ENCODE measurements around the gene SRSF4. TPM values are rescaled to one million over a fixed set of nuclear protein-coding genes. Genes with fewer than 3 reads are reported as not detected.

Gene SRSF4
- total and polyA plus RNA-seq, 9 of the 15 experiments (the other 6 are each of a cell fraction or from before 2014, with no cell fraction given), result 15.9 to 132 (median 82.0) TPM

GRCh38 chr1:29221296-29221695, 39.6 kb upstream of the SRSF4 start (continued):
- TF ChIP-seq LEF1 (IDR thresholded peaks at IDR 0.05), result no peak
- no peak for TF ChIP-seq KDM5B (IDR thresholded peaks at IDR 0.05; ENCODE audit: insufficient replicate concordance, low read depth, low read length)
- TF ChIP-seq, protein P1, sequence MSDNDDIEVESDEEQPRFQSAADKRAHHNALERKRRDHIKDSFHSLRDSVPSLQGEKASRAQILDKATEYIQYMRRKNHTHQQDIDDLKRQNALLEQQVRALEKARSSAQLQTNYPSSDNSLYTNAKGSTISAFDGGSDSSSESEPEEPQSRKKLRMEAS (CRISPR knock-in tag; IDR thresholded peaks at IDR 0.05), result no peak
- no peak for TF ChIP-seq ETS2 (tag; IDR thresholded peaks at IDR 0.05; ENCODE audit: borderline replicate concordance, poor library complexity, severe bottlenecking)
- no peak for TF ChIP-seq KHSRP (IDR thresholded peaks at IDR 0.05)
- TF ChIP-seq NCOA6 (IDR thresholded peaks at IDR 0.05), result no peak
- TF ChIP-seq ZNF764 (CRISPR knock-in tag; IDR thresholded peaks at IDR 0.05; ENCODE audit: low read depth), result no peak
- no peak for TF ChIP-seq ZBTB34 (CRISPR knock-in tag; IDR thresholded peaks at IDR 0.05)

- POLR2A ChIA-PET, result interaction anchor here (0.5 to 4.7 kb wide), 8 partner anchors 8 to 421 kb away, joined by 3 to 18 read pairs (median 4); partner anchors contain the start of gene MECR
- no peak for TF ChIP-seq MEF2D (tag; conservative IDR thresholded peaks at IDR 0.05; ENCODE audit: low read depth)
Observed at GRCh38 chr1:29218223-29218622, 36.5 kb upstream of the SRSF4 start.

More at GRCh38 chr1:29218223-29218622, 36.5 kb upstream of the SRSF4 start:
- in situ Hi-C loops (cut with MboI) (no loop called here), intact Hi-C loops (cut with micrococcal nuclease) (no loop called here)
- no peak overlapping the region for H2AFZ ChIP-seq (ENCODE audit: low read depth, low read length)
- CTCF ChIA-PET (ENCODE audit: low intra/inter-chr PET ratio), result no interaction called here
- H3K27ac ChIP-seq (ENCODE audit: extremely low read depth, low read depth, low read length), result no peak overlapping the region
- ATAC-seq (no peak), FAIRE-seq (no peak), DNase-seq (ENCODE audit: extremely low read depth in 1 of 4, low spot score in 3 of 4) (no peak)
- H3K4me3 ChIP-seq, result no peak overlapping the region
- H3K27me3 ChIP-seq (ENCODE audit: control insufficient read depth in 2 of 2, insufficient read depth in 2 of 2, low read length in 2 of 2), result no peaks in the 10 kb centered on the region
- 0 out of 2 replicates have a peak, but pooled peaks cover 3% of the 10 kb centered on the region for H4K20me1 ChIP-seq (replicated peaks; ENCODE audit: control insufficient read depth, insufficient read depth, low read length)
- no peaks in the 10 kb centered on the region for H3K9me1 ChIP-seq (ENCODE audit: control insufficient read depth, insufficient read depth, low read length)
- no peak overlapping the region for H3K9ac ChIP-seq (ENCODE audit: insufficient read depth in 1 of 2, low read depth in 2 of 2, low read length in 2 of 2)
- no peak overlapping the region for H3K4me2 ChIP-seq (ENCODE audit: insufficient read depth, low read length)
- peaks cover 3% of the 10 kb centered on the region; the same call in 1 of the 3 replicates for H3K79me2 ChIP-seq (ENCODE audit: control insufficient read depth, insufficient read depth, low read length)
- no peaks in the 10 kb centered on the region for H3K4me1 ChIP-seq (replicated peaks in 1 of 2; ENCODE audit: control insufficient read depth in 2 of 2, insufficient read depth in 2 of 2, low read length in 2 of 2)
- no peaks in the 10 kb centered on the region for H3K9me3 ChIP-seq (replicated peaks; ENCODE audit: control insufficient read depth, insufficient read depth, low read depth, low read length)
- no TSS peak for BruUV-seq (replicated peaks)
- H3K36me3 ChIP-seq (ENCODE audit: control insufficient read depth, insufficient read depth, low read length), result peaks cover 81% of the 10 kb centered on the region
- WGBS (ENCODE audit: insufficient coverage, low coverage, missing lambda C conversion rate), result 100% methylated on average over 2 of the region's 2 CpGs

Measured in K562 (cell line).